ENCODE measurements around the gene ZNF219.
A peak's percentile ranks its signal among the peaks of the same experiment; 100 is the strongest.

GRCh38 chr14:21108791-21109190 lies 10.3 kb upstream of the ZNF219 start:
- no peak for TF ChIP-seq POLR2A (IDR thresholded peaks at IDR 0.05; ENCODE audit: low read depth, low read length)
- TF ChIP-seq TAF1 (IDR thresholded peaks at IDR 0.05; ENCODE audit: low read depth, low read length), result no peak
- no peak for TF ChIP-seq POLR2AphosphoS5 (IDR thresholded peaks at IDR 0.05; ENCODE audit: low read depth, low read length)
- TF ChIP-seq POU2F2 (IDR thresholded peaks at IDR 0.05; ENCODE audit: low read depth, low read length), result no peak
- TF ChIP-seq SPI1 (IDR thresholded peaks at IDR 0.05; ENCODE audit: low read depth, low read length), result 0 out of 2 replicates have a peak, but pooled peaks have one; percentile 27
- TF ChIP-seq PAX5 (IDR thresholded peaks at IDR 0.05; ENCODE audit: insufficient read depth, low read length, severe bottlenecking), result no peak
